H1 (cell line): ENCODE measurements around the gene PRKCD. TPM values are rescaled to one million over a fixed set of nuclear protein-coding genes. Genes with fewer than 3 reads are reported as not detected.

Experiments
- CBX5 ChIP-seq: fragments of 300-800, 300-1000 bp; sonication (generic); IDR thresholded peaks from 2 replicates; pipeline ENCODE4 v1.7.1; 2016; ENCODE audit warnings: antibody characterized with exemption, low read length, low read depth
- EGR1 ChIP-seq: IDR thresholded peaks from 2 replicates; pipeline ENCODE4 v1.6.1; 2011; ENCODE audit warnings: low read depth, low read length, borderline replicate concordance
- HDAC6 ChIP-seq: IDR thresholded peaks from one replicate; pipeline ENCODE4 v1.7.1; 2012; ENCODE audit warnings: low read depth, mild to moderate bottlenecking, inconsistent platforms, low read length, moderate library complexity
- KDM5A ChIP-seq: fragments of 200-600 bp; IDR thresholded peaks from 2 replicates; pipeline ENCODE4 v1.7.1; 2012; ENCODE audit warnings: mild to moderate bottlenecking, low read length, inconsistent platforms, mixed read lengths
- TEAD4 ChIP-seq: IDR thresholded peaks from 2 replicates; pipeline ENCODE4 v1.6.1; 2012; ENCODE audit warnings: low read depth, low read length, inconsistent platforms, mixed read lengths
- polyA plus RNA-seq, 7 experiments: library from polyadenylated mRNA; depleted of rRNA in 3 of 7; stranded (reverse) in 5 of 7; unstranded in 2 of 7; fragments of >200 nt in 5 of 7; fragments of 200-250 nt in 2 of 7; gene quantifications; 1 replicate in 5 of 7; 2 replicates in 1 of 7; 4 replicates in 1 of 7; pipeline versions ENCODE4 v1.2.1 to v1.2.3, GENCODE V29; 2011 to 2013; ENCODE audit warnings: missing spikeins in 2 of 7, mixed read lengths in 2 of 7
- total RNA-seq: library from RNA; stranded (reverse); fragmentation: NEBNext Ultra II Directional; extraction: Animal tissue kit (Norgen Biotek cat#: 25700); gene quantifications from 2 replicates; pipeline ENCODE4 v1.2.1, GENCODE V29; 2021

PRKCD gene
- total and polyA plus RNA-seq, 2 of the 8 experiments (the other 6 are each of a cell fraction or from before 2014, with no cell fraction given): 22.6 to 23.9 TPM

GRCh38 chr3:53147151-53147902 is 13.7 kb upstream of the PRKCD start (continued):
- TF ChIP-seq TEAD4 (no peak), HDAC6 (no peak), EGR1 (no peak), CBX5 (no peak), KDM5A (no peak)
